ENCODE measurements around the gene ME3.

The ME3 gene

DNA sequence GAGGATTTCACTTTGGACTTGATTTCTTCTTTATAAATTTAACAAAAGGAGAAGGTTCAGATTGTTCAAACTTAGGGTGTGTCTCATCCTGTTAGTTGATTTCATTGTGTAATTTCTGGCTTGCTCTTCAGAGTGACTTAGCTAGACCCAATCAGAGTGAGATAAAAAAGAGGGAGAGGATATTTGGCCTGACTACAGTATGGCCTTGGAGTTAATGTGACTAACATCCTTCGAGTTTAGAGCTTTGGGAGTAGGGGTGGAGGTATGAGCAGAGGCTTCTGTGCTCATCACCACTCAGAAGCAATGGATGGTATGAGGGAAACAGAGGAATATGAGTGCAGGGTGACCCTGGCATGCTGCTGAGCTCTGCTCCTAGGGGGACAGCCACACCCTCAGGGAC lies 114.2 kb downstream of the ME3 start:
- no peak for DNase-seq (ENCODE audit: low read depth in 1 of 2, low spot score in 1 of 2)
- TF ChIP-seq POLR2AphosphoS5 (IDR thresholded peaks at IDR 0.05; ENCODE audit: low read depth) = no peak
- no peak for TF ChIP-seq SPI1 (IDR thresholded peaks at IDR 0.05; ENCODE audit: borderline replicate concordance, low read depth)
- no peak for TF ChIP-seq CTCF (IDR thresholded peaks at IDR 0.05; ENCODE audit: insufficient read depth, low read length)
- TF ChIP-seq, protein P1, sequence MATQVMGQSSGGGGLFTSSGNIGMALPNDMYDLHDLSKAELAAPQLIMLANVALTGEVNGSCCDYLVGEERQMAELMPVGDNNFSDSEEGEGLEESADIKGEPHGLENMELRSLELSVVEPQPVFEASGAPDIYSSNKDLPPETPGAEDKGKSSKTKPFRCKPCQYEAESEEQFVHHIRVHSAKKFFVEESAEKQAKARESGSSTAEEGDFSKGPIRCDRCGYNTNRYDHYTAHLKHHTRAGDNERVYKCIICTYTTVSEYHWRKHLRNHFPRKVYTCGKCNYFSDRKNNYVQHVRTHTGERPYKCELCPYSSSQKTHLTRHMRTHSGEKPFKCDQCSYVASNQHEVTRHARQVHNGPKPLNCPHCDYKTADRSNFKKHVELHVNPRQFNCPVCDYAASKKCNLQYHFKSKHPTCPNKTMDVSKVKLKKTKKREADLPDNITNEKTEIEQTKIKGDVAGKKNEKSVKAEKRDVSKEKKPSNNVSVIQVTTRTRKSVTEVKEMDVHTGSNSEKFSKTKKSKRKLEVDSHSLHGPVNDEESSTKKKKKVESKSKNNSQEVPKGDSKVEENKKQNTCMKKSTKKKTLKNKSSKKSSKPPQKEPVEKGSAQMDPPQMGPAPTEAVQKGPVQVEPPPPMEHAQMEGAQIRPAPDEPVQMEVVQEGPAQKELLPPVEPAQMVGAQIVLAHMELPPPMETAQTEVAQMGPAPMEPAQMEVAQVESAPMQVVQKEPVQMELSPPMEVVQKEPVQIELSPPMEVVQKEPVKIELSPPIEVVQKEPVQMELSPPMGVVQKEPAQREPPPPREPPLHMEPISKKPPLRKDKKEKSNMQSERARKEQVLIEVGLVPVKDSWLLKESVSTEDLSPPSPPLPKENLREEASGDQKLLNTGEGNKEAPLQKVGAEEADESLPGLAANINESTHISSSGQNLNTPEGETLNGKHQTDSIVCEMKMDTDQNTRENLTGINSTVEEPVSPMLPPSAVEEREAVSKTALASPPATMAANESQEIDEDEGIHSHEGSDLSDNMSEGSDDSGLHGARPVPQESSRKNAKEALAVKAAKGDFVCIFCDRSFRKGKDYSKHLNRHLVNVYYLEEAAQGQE (IDR thresholded peaks at IDR 0.05; ENCODE audit: insufficient replicate concordance, low read depth) = no peak
- TF ChIP-seq GABPA (IDR thresholded peaks at IDR 0.05; ENCODE audit: low read depth) = no peak
- H3K4me3 ChIP-seq (replicated peaks; ENCODE audit: insufficient read depth, low read length) = no peak overlapping the region
- no peaks in the 10 kb centered on the region for H3K27me3 ChIP-seq (ENCODE audit: insufficient read depth, poor library complexity, severe bottlenecking)
- H3K27ac ChIP-seq (replicated peaks) = no peak overlapping the region

DNA sequence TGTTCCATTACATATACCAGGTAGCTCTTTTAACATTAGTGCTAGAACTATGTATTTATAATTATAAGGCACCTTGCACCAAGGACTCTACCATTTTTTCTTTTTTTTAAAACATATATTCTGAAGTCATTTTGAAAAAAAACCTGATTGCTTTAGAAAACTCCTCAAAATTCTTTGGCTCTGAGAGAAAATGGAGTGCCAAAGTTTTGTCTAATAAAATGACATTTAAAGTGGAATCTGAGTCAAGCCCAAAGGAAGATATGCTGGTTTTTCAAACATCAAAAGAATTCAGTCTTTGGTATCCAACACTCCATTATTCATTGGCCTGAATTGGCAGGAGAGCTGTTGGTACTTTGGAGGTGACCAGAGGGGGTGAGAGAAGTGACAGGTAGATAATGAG lies 116.5 kb downstream of the ME3 start:
- no peak for DNase-seq (ENCODE audit: low read depth in 1 of 2, low spot score in 1 of 2)
- Histone ChIP-seq H3K27ac (replicated peaks) (no peak overlapping the region), H3K27me3 (ENCODE audit: insufficient read depth, poor library complexity, severe bottlenecking) (no peaks in the 10 kb centered on the region), H3K4me3 (replicated peaks; ENCODE audit: insufficient read depth, low read length) (no peak overlapping the region)
- TF ChIP-seq SPI1 (IDR thresholded peaks at IDR 0.05; ENCODE audit: borderline replicate concordance, low read depth) = no peak
- no peak for TF ChIP-seq GABPA (IDR thresholded peaks at IDR 0.05; ENCODE audit: low read depth)
- no peak for TF ChIP-seq CTCF (IDR thresholded peaks at IDR 0.05; ENCODE audit: insufficient read depth, low read length)
- TF ChIP-seq, protein P1 (IDR thresholded peaks at IDR 0.05; ENCODE audit: insufficient replicate concordance, low read depth) = no peak
- no peak for TF ChIP-seq POLR2AphosphoS5 (IDR thresholded peaks at IDR 0.05; ENCODE audit: low read depth)

DNA sequence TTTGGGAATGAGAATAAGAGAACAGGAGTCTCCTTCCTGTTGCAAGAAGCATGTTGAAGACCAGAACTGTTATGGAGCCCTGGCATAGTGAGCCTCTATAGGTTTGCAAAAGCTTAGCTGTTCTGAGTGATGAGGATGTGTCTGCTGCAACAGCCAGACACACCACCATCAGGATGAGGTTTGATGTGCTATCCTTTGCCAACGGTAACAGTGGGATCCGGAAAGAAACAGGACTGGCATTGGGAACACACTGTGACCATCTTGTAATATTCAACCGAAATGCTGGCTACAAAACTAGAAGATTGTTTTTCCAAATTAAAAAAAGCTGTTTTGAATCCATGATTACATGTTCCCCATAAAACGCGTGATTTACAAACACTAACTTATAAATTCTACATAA lies 117.0 kb downstream of the ME3 start:
- no peaks in the 10 kb centered on the region for H3K27me3 ChIP-seq (ENCODE audit: insufficient read depth, poor library complexity, severe bottlenecking)
- H3K27ac ChIP-seq (replicated peaks) = no peak overlapping the region
- TF ChIP-seq, protein P1 (IDR thresholded peaks at IDR 0.05; ENCODE audit: insufficient replicate concordance, low read depth) = no peak
- TF ChIP-seq CTCF (IDR thresholded peaks at IDR 0.05; ENCODE audit: insufficient read depth, low read length) (no peak), SPI1 (IDR thresholded peaks at IDR 0.05; ENCODE audit: borderline replicate concordance, low read depth) (no peak), GABPA (IDR thresholded peaks at IDR 0.05; ENCODE audit: low read depth) (no peak), POLR2AphosphoS5 (IDR thresholded peaks at IDR 0.05; ENCODE audit: low read depth) (no peak)
- no peak overlapping the region for H3K4me3 ChIP-seq (replicated peaks; ENCODE audit: insufficient read depth, low read length)
- no peak for DNase-seq (ENCODE audit: low read depth in 1 of 2, low spot score in 1 of 2)

All from HL-60 (cell line).